GM10266 (cell line): Measurements from ENCODE around the gene SLC66A1.

ENCODE experiments used
- DNase-seq: peaks from one replicate; pipeline ENCODE4 v3.0.0; 2012; ENCODE audit errors: extremely low spot score
- CTCF ChIP-seq: IDR thresholded peaks from 2 replicates; pipeline ENCODE4 v1.5.1; 2012; ENCODE audit warnings: mild to moderate bottlenecking, low read depth; ENCODE audit not compliant: control insufficient read depth, insufficient read depth; ENCODE audit errors: missing control alignments

The SLC66A1 gene

GRCh38 chr1:19353596-19353995 is 41.5 kb downstream of the SLC66A1 start:
- TF ChIP-seq CTCF, result no peak
- no peak for DNase-seq

- TF ChIP-seq CTCF, result no peak
- DNase-seq, result no peak
Observed at GRCh38 chr1:19354531-19354981, 42.4 kb downstream of the SLC66A1 start.

GRCh38 chr1:19356266-19356665 is 44.1 kb downstream of the SLC66A1 start:
- no peak for TF ChIP-seq CTCF
- DNase-seq, result no peak

GRCh38 chr1:19357299-19357986 is 45.3 kb downstream of the SLC66A1 start:
- no peak for TF ChIP-seq CTCF
- DNase-seq, result no peak

GRCh38 chr1:19358710-19359109 is 46.6 kb downstream of the SLC66A1 start:
- DNase-seq, result no peak
- TF ChIP-seq CTCF, result no peak

- no peak for DNase-seq
Observed at GRCh38 chr1:19359357-19359756, 47.2 kb downstream of the SLC66A1 start.

More at GRCh38 chr1:19359357-19359756, 47.2 kb downstream of the SLC66A1 start:
- no peak for TF ChIP-seq CTCF
